Chondrocyte (in vitro differentiated cells): Measurements from ENCODE around the gene ALG2. TPM values are rescaled to one million over a fixed set of nuclear protein-coding genes. Genes with fewer than 3 reads are reported as not detected.

Experiments
- DNase-seq: peaks from one replicate; pipeline ENCODE4 v3.0.0; 2021; ENCODE audit warnings: mixed read lengths, low spot score
- H3K27ac Mint-ChIP-seq: one replicate; pipeline ENCODE4 v1.8.0; 2021; ENCODE audit warnings: mild to moderate bottlenecking, moderate library complexity, mixed read lengths; ENCODE audit not compliant: unreplicated experiment
- H3K27me3 Mint-ChIP-seq: 2 replicates; pipeline ENCODE4 v1.8.0; 2021; ENCODE audit warnings: low read depth, mixed read lengths
- H3K36me3 Mint-ChIP-seq: 2 replicates; pipeline ENCODE4 v1.8.0; 2021; ENCODE audit warnings: low read depth, mixed read lengths
- H3K4me1 Mint-ChIP-seq: 2 replicates; pipeline ENCODE4 v1.8.0; 2021; ENCODE audit warnings: low read depth, mild to moderate bottlenecking, mixed read lengths
- H3K4me3 Mint-ChIP-seq: one replicate; pipeline ENCODE4 v1.8.0; 2021; ENCODE audit warnings: mild to moderate bottlenecking, moderate library complexity, mixed read lengths; ENCODE audit not compliant: unreplicated experiment
- H3K9me3 Mint-ChIP-seq: 2 replicates; pipeline ENCODE4 v1.8.0; 2021; ENCODE audit warnings: low read depth, mixed read lengths
- total RNA-seq: library from RNA; stranded (reverse); gene quantifications from 3 replicates; pipeline ENCODE4 v1.2.1, GENCODE V29; 2021
- TF ChIP-seq, protein P1 (sequence below): fragments of 200-600 bp; sonication (generic); IDR thresholded peaks from 2 replicates; pipeline ENCODE4 v1.5.0; 2021; ENCODE audit warnings: antibody characterized with exemption, mild to moderate bottlenecking, moderate library complexity

ALG2 gene
- total RNA-seq, 1 donor from 2014 or later: 33.9 TPM

DNA sequence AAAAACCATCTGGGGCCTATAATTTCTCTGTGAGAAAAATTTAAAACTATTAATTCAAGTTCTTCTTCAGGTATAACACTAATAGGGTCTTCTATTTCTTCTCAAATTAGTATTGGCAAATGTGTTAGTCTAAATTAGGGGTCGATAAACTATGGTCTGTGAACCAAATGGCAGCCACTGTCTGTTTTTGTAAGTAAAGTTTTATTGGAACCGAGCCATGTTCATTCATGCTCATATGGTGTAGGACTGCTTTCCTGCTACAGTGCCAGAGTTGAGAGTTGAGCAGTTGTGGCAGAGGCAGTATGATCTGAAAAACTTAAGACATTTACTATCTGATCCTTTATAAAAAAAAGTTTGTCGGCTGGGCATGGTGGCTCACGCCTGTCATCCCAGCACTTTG is 29.4 kb upstream of the ALG2 start:
- no peak for DNase-seq
- Mint-ChIP-seq H3K9me3 (no peaks in the 10 kb centered on the region), H3K27ac (no peak overlapping the region), H3K4me3 (no peak overlapping the region), H3K36me3 (no peaks in the 10 kb centered on the region), H3K4me1 (peaks cover 6% of the 10 kb centered on the region), H3K27me3 (no peaks in the 10 kb centered on the region)
- TF ChIP-seq, protein P1, sequence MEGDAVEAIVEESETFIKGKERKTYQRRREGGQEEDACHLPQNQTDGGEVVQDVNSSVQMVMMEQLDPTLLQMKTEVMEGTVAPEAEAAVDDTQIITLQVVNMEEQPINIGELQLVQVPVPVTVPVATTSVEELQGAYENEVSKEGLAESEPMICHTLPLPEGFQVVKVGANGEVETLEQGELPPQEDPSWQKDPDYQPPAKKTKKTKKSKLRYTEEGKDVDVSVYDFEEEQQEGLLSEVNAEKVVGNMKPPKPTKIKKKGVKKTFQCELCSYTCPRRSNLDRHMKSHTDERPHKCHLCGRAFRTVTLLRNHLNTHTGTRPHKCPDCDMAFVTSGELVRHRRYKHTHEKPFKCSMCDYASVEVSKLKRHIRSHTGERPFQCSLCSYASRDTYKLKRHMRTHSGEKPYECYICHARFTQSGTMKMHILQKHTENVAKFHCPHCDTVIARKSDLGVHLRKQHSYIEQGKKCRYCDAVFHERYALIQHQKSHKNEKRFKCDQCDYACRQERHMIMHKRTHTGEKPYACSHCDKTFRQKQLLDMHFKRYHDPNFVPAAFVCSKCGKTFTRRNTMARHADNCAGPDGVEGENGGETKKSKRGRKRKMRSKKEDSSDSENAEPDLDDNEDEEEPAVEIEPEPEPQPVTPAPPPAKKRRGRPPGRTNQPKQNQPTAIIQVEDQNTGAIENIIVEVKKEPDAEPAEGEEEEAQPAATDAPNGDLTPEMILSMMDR: no peak

GRCh38 chr9:99249619-99250018 is 27.9 kb upstream of the ALG2 start:
- no peak overlapping the region for H3K4me3 Mint-ChIP-seq
- no peak overlapping the region for H3K27ac Mint-ChIP-seq
- no peaks in the 10 kb centered on the region for H3K9me3 Mint-ChIP-seq
- TF ChIP-seq, protein P1: no peak
- H3K36me3 Mint-ChIP-seq: no peaks in the 10 kb centered on the region
- H3K4me1 Mint-ChIP-seq: peaks cover 6% of the 10 kb centered on the region
- no peaks in the 10 kb centered on the region for H3K27me3 Mint-ChIP-seq
- no peak for DNase-seq

DNA sequence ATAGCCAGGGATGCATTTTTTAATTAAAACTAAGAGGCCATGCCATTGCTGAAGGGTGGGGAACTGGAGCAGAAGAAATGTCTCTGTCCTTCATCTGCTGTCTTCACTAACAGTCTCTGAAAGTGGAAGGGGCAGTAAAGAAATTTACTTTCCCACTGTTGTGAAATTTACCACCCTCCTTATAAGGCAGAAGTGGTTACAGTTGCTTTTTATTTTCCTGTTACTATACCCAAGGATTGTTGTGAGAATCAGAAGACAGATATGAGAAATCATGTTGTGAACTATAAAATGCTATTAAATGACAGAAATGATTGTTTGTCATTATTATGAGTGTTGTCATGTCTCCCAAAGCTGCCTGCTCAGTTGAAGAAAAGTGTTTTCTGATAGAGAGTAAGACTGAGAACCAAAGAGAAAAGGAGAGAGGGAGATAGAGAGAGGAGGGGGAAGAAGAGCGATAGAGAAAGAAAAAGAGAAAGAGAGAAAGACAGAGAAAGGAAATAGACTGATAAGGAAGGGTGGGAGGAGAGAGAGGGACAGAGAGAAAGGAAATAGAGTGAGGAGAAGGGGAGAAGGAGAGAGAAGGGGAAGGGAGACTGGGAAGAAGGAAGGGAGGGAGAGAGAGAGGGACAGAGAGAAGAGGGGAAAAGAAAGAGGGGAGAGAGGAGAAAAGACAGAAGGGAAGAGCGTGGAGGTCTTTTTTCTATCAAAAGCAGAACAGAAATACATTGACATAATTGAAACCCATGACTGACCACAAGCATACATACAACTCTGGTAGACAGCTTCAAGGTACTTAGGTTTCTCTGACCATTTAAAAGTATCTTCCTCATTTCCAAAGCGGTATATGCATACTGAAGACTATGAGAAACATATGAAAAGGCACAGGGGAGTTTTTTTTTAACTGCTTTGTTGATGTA is 22.9 kb upstream of the ALG2 start:
- Mint-ChIP-seq H3K27ac (no peak overlapping the region), H3K27me3 (no peaks in the 10 kb centered on the region), H3K9me3 (no peaks in the 10 kb centered on the region), H3K4me1 (peaks cover 2% of the 10 kb centered on the region), H3K36me3 (peaks cover 8% of the 10 kb centered on the region), H3K4me3 (no peak overlapping the region)
- TF ChIP-seq, protein P1: no peak
- DNase-seq: no peak

- DNase-seq: no peak
- H3K9me3 Mint-ChIP-seq: no peaks in the 10 kb centered on the region
- H3K4me1 Mint-ChIP-seq: peaks cover 7% of the 10 kb centered on the region
- peaks cover 13% of the 10 kb centered on the region for H3K36me3 Mint-ChIP-seq
- TF ChIP-seq, protein P1: peak; percentile 42
- no peak overlapping the region for H3K27ac Mint-ChIP-seq
- H3K4me3 Mint-ChIP-seq: no peak overlapping the region
- H3K27me3 Mint-ChIP-seq: no peaks in the 10 kb centered on the region
Observed at GRCh38 chr9:99241106-99241505, 19.4 kb upstream of the ALG2 start.

- Mint-ChIP-seq H3K27ac (peak overlapping the region; percentile 32), H3K4me3 (no peak overlapping the region), H3K27me3 (no peaks in the 10 kb centered on the region), H3K9me3 (no peaks in the 10 kb centered on the region), H3K4me1 (peaks cover 7% of the 10 kb centered on the region), H3K36me3 (peaks cover 13% of the 10 kb centered on the region)
- TF ChIP-seq, protein P1: no peak
- no peak for DNase-seq
Observed at GRCh38 chr9:99239341-99240060, 17.8 kb upstream of the ALG2 start.
